WTC11 (cell line): ENCODE data around the gene PTPRN2. TPM values are rescaled to one million over a fixed set of nuclear protein-coding genes. Genes with fewer than 3 reads are reported as not detected.

Experiments used
- ATAC-seq: fragments of 200-7000 bp; cut with Tn5 transposase; 2 replicates; pipeline ENCODE4 v1.10.0; 2021; ENCODE audit warnings: mild to moderate bottlenecking, moderate library complexity
- CTCF ChIA-PET: fragments of 300-600 bp; sonication (Branson Sonifier 250); formaldehyde crosslinking; loops from one replicate; lab custom pipeline; 2021; ENCODE audit warnings: antibody characterized with exemption; lab: Charles Lee
- POLR2A ChIA-PET: fragments of 350-600 bp; sonication (Branson Sonifier 250); formaldehyde crosslinking; loops from one replicate; lab custom pipeline; 2021; ENCODE audit warnings: antibody characterized with exemption; lab: Charles Lee
- DNase-seq: peaks from one replicate; pipeline ENCODE4 v3.0.0; 2021; ENCODE audit warnings: low spot score
- H3K27ac Mint-ChIP-seq: 2 replicates; pipeline ENCODE4 v1.8.0; 2021; ENCODE audit warnings: mixed read lengths
- H3K27me3 Mint-ChIP-seq: 2 replicates; pipeline ENCODE4 v1.8.0; 2021; ENCODE audit warnings: low read depth, mild to moderate bottlenecking, moderate library complexity, mixed read lengths
- H3K36me3 Mint-ChIP-seq: 2 replicates; pipeline ENCODE4 v1.8.0; 2021; ENCODE audit warnings: mixed read lengths
- H3K4me1 Mint-ChIP-seq: 2 replicates; pipeline ENCODE4 v1.8.0; 2022; ENCODE audit warnings: mixed read lengths
- H3K4me3 Mint-ChIP-seq: 2 replicates; pipeline ENCODE4 v1.8.0; 2021; ENCODE audit warnings: mild to moderate bottlenecking, moderate library complexity, mixed read lengths
- H3K9me3 Mint-ChIP-seq: 2 replicates; pipeline ENCODE4 v1.8.0; 2021; ENCODE audit warnings: mixed read lengths
- AR ChIP-seq: fragments of 250-450 bp; sonication (Bioruptor Pico); IDR thresholded peaks from 2 replicates; pipeline ENCODE4 v1.9.0; 2021; ENCODE audit warnings: mild to moderate bottlenecking
- CREB1 ChIP-seq: sonication (generic); formaldehyde crosslinking; IDR thresholded peaks from 2 replicates; pipeline ENCODE4 v1.8.0; 2023; ENCODE audit warnings: mild to moderate bottlenecking, missing genetic modification reagents
- CREM ChIP-seq: sonication (generic); formaldehyde crosslinking; IDR thresholded peaks from 2 replicates; pipeline ENCODE4 v1.8.1; 2022; ENCODE audit warnings: mild to moderate bottlenecking, missing genetic modification reagents, moderate library complexity
- ETV6 ChIP-seq: sonication (generic); formaldehyde crosslinking; IDR thresholded peaks from 2 replicates; pipeline ENCODE4 v1.8.1; 2022; ENCODE audit warnings: mild to moderate bottlenecking, missing genetic modification reagents
- FOXJ3 ChIP-seq: sonication (generic); formaldehyde crosslinking; IDR thresholded peaks from 2 replicates; pipeline ENCODE4 v1.9.0; 2021; ENCODE audit warnings: missing genetic modification reagents, mild to moderate bottlenecking, borderline replicate concordance
- GABPB1 ChIP-seq: sonication (generic); formaldehyde crosslinking; IDR thresholded peaks from 2 replicates; pipeline ENCODE4 v1.8.1; 2023; ENCODE audit warnings: mild to moderate bottlenecking, missing genetic modification reagents
- IRF1 ChIP-seq: sonication (generic); formaldehyde crosslinking; IDR thresholded peaks from 2 replicates; pipeline ENCODE4 v1.8.0; 2023; ENCODE audit warnings: missing genetic modification reagents
- MYBL2 ChIP-seq: sonication (generic); formaldehyde crosslinking; IDR thresholded peaks from 2 replicates; pipeline ENCODE4 v1.8.1; 2023; ENCODE audit warnings: mild to moderate bottlenecking, moderate library complexity, missing genetic modification reagents
- NR1H2 ChIP-seq: sonication (generic); formaldehyde crosslinking; IDR thresholded peaks from 2 replicates; pipeline ENCODE4 v1.9.0; 2021; ENCODE audit warnings: mild to moderate bottlenecking, moderate library complexity, missing genetic modification reagents
- NR2C2 ChIP-seq: sonication (generic); formaldehyde crosslinking; IDR thresholded peaks from 2 replicates; pipeline ENCODE4 v1.8.0; 2022; ENCODE audit warnings: mild to moderate bottlenecking, missing genetic modification reagents
- NR3C1 ChIP-seq: sonication (generic); formaldehyde crosslinking; conservative IDR thresholded peaks from 2 replicates; pipeline ENCODE4 v1.8.1; 2023; ENCODE audit warnings: low read depth, mild to moderate bottlenecking, missing genetic modification reagents
- TEAD4 ChIP-seq: sonication (generic); formaldehyde crosslinking; IDR thresholded peaks from 2 replicates; pipeline ENCODE4 v1.8.0; 2022; ENCODE audit warnings: mild to moderate bottlenecking, missing genetic modification reagents
- ZBTB21 ChIP-seq: sonication (generic); formaldehyde crosslinking; IDR thresholded peaks from 2 replicates; pipeline ENCODE4 v1.8.1; 2023; ENCODE audit warnings: mild to moderate bottlenecking, missing genetic modification reagents, borderline replicate concordance
- ZNF138 ChIP-seq: sonication (generic); formaldehyde crosslinking; conservative IDR thresholded peaks from 2 replicates; pipeline ENCODE4 v1.8.1; 2022; ENCODE audit warnings: mild to moderate bottlenecking, moderate library complexity, missing genetic modification reagents
- ZNF396 ChIP-seq: fragments of 250-450 bp; sonication (Bioruptor Pico); IDR thresholded peaks from 2 replicates; pipeline ENCODE4 v1.8.0; 2021; ENCODE audit warnings: mild to moderate bottlenecking, moderate library complexity, borderline replicate concordance
- ZNF512 ChIP-seq: sonication (generic); formaldehyde crosslinking; IDR thresholded peaks from 2 replicates; pipeline ENCODE4 v1.8.1; 2022; ENCODE audit warnings: missing genetic modification reagents, borderline replicate concordance
- total RNA-seq: library from RNA; stranded (reverse); gene quantifications from 3 replicates; pipeline ENCODE4 v1.2.3, GENCODE V29; 2021
- TF ChIP-seq, protein P1 (sequence below): sonication (generic); formaldehyde crosslinking; IDR thresholded peaks from 2 replicates; pipeline ENCODE4 v1.8.1; 2023; ENCODE audit warnings: mild to moderate bottlenecking, moderate library complexity, missing genetic modification reagents
- TF ChIP-seq, protein P2 (sequence below): sonication (generic); formaldehyde crosslinking; IDR thresholded peaks from 2 replicates; pipeline ENCODE4 v1.8.0; 2022; ENCODE audit warnings: mild to moderate bottlenecking, missing genetic modification reagents
- TF ChIP-seq, protein P3 (sequence below): fragments of 250-450 bp; sonication (Bioruptor Pico); IDR thresholded peaks from 2 replicates; pipeline ENCODE4 v1.9.0; 2021; ENCODE audit warnings: mild to moderate bottlenecking
- TF ChIP-seq, protein P4 (sequence below): sonication (generic); formaldehyde crosslinking; IDR thresholded peaks from 2 replicates; pipeline ENCODE4 v1.8.1; 2022; ENCODE audit warnings: low read depth, mild to moderate bottlenecking, moderate library complexity, missing genetic modification reagents, borderline replicate concordance
- TF ChIP-seq, protein P5 (sequence below): sonication (generic); formaldehyde crosslinking; conservative IDR thresholded peaks from 2 replicates; pipeline ENCODE4 v1.8.1; 2023; ENCODE audit warnings: mild to moderate bottlenecking, low read depth, missing genetic modification reagents, moderate library complexity

PTPRN2 gene
- total RNA-seq, 1 experiment from 2014 or later, result 4.7 TPM

DNA sequence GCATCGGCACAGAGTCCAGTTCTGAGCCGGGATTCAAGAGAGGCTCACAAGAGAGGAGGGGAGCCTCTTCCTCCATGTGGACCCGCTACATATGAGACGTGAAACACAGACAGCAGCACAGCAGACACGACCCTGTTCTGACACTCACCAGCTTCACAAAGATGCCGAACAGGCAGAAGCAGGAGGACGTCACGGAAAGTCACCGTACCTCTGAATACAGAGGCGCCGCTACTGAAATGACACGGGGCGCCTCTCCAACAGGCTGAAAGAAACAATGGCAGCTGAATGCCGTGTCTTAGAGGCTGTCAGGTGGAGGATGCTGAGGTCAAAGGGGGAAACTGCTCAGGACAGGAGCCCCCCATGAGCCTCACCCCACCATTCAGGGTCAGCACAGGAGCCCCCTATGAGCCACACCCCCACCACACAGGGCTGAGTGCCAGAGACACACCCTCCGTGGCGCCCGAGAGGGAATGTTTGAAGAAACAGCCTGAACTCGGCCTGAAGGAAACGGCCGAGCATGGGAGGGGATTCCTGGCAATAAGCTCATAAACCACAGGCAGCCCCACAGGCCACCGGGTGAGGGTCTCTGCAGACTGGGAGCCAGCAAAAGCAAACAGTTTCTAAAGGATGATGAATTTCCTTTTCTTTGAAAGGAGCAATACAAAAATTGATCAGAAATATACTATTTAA is 510.3 kb downstream of the PTPRN2 start:
- Mint-ChIP-seq H3K27me3 (no peaks in the 10 kb centered on the region; the same call in 1 of the 2 replicates), H3K4me3 (no peak overlapping the region), H3K9me3 (peaks cover 18% of the 10 kb centered on the region), H3K4me1 (no peaks in the 10 kb centered on the region), H3K27ac (no peak overlapping the region), H3K36me3 (peaks cover 30% of the 10 kb centered on the region)
- no peak for TF ChIP-seq NR2C2 (CRISPR knock-in tag)
- TF ChIP-seq, protein P1, sequence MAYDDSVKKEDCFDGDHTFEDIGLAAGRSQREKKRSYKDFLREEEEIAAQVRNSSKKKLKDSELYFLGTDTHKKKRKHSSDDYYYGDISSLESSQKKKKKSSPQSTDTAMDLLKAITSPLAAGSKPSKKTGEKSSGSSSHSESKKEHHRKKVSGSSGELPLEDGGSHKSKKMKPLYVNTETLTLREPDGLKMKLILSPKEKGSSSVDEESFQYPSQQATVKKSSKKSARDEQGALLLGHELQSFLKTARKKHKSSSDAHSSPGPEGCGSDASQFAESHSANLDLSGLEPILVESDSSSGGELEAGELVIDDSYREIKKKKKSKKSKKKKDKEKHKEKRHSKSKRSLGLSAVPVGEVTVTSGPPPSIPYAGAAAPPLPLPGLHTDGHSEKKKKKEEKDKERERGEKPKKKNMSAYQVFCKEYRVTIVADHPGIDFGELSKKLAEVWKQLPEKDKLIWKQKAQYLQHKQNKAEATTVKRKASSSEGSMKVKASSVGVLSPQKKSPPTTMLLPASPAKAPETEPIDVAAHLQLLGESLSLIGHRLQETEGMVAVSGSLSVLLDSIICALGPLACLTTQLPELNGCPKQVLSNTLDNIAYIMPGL (CRISPR knock-in tag), result no peak
- no peak for TF ChIP-seq NR3C1 (CRISPR knock-in tag)
- no peak for TF ChIP-seq AR
- TF ChIP-seq TEAD4 (CRISPR knock-in tag), result no peak
- TF ChIP-seq ETV6, result no peak
- TF ChIP-seq NR1H2, result no peak
- TF ChIP-seq GABPB1, result no peak
- TF ChIP-seq CREB1 (CRISPR knock-in tag), result no peak
- no peak for TF ChIP-seq FOXJ3 (CRISPR knock-in tag)
- no peak for TF ChIP-seq ZNF512 (CRISPR knock-in tag)
- ChIA-PET CTCF (no interaction called here), POLR2A (interaction anchor here (0.6 kb wide), 1 partner anchor 204 kb away, joined by 3 read pairs; no protein-coding TSS in a partner anchor)
- ATAC-seq (no peak), DNase-seq (no peak)

- ChIA-PET POLR2A (no interaction called here), CTCF (no interaction called here)
- no peak for ATAC-seq
- TF ChIP-seq, protein P2, sequence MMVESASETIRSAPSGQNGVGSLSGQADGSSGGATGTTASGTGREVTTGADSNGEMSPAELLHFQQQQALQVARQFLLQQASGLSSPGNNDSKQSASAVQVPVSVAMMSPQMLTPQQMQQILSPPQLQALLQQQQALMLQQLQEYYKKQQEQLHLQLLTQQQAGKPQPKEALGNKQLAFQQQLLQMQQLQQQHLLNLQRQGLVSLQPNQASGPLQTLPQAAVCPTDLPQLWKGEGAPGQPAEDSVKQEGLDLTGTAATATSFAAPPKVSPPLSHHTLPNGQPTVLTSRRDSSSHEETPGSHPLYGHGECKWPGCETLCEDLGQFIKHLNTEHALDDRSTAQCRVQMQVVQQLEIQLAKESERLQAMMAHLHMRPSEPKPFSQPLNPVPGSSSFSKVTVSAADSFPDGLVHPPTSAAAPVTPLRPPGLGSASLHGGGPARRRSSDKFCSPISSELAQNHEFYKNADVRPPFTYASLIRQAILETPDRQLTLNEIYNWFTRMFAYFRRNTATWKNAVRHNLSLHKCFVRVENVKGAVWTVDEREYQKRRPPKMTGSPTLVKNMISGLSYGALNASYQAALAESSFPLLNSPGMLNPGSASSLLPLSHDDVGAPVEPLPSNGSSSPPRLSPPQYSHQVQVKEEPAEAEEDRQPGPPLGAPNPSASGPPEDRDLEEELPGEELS (CRISPR knock-in tag), result no peak
- TF ChIP-seq, protein P3, sequence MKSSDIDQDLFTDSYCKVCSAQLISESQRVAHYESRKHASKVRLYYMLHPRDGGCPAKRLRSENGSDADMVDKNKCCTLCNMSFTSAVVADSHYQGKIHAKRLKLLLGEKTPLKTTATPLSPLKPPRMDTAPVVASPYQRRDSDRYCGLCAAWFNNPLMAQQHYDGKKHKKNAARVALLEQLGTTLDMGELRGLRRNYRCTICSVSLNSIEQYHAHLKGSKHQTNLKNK (CRISPR knock-in tag), result no peak
- no peak for TF ChIP-seq ZNF138 (CRISPR knock-in tag)
- no peak for TF ChIP-seq GABPB1
- TF ChIP-seq CREB1 (CRISPR knock-in tag), result no peak
- TF ChIP-seq NR2C2 (CRISPR knock-in tag), result no peak
- TF ChIP-seq, protein P4, sequence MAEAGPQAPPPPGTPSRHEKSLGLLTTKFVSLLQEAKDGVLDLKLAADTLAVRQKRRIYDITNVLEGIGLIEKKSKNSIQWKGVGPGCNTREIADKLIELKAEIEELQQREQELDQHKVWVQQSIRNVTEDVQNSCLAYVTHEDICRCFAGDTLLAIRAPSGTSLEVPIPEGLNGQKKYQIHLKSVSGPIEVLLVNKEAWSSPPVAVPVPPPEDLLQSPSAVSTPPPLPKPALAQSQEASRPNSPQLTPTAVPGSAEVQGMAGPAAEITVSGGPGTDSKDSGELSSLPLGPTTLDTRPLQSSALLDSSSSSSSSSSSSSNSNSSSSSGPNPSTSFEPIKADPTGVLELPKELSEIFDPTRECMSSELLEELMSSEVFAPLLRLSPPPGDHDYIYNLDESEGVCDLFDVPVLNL (CRISPR knock-in tag), result no peak
- TF ChIP-seq, protein P5, sequence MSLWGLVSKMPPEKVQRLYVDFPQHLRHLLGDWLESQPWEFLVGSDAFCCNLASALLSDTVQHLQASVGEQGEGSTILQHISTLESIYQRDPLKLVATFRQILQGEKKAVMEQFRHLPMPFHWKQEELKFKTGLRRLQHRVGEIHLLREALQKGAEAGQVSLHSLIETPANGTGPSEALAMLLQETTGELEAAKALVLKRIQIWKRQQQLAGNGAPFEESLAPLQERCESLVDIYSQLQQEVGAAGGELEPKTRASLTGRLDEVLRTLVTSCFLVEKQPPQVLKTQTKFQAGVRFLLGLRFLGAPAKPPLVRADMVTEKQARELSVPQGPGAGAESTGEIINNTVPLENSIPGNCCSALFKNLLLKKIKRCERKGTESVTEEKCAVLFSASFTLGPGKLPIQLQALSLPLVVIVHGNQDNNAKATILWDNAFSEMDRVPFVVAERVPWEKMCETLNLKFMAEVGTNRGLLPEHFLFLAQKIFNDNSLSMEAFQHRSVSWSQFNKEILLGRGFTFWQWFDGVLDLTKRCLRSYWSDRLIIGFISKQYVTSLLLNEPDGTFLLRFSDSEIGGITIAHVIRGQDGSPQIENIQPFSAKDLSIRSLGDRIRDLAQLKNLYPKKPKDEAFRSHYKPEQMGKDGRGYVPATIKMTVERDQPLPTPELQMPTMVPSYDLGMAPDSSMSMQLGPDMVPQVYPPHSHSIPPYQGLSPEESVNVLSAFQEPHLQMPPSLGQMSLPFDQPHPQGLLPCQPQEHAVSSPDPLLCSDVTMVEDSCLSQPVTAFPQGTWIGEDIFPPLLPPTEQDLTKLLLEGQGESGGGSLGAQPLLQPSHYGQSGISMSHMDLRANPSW (CRISPR knock-in tag), result no peak
- TF ChIP-seq MYBL2 (CRISPR knock-in tag), result no peak
- TF ChIP-seq CREM (CRISPR knock-in tag), result no peak
- TF ChIP-seq FOXJ3 (CRISPR knock-in tag), result no peak
- TF ChIP-seq IRF1 (CRISPR knock-in tag), result no peak
- TF ChIP-seq ZBTB21 (CRISPR knock-in tag), result no peak
- no peak for TF ChIP-seq ZNF396 (CRISPR knock-in tag)
These were observed 511.0 kb downstream of the PTPRN2 start for GRCh38 chr7:158076656-158077055.

More at GRCh38 chr7:158076656-158077055, 511.0 kb downstream of the PTPRN2 start:
- Mint-ChIP-seq H3K9me3 (peaks cover 17% of the 10 kb centered on the region), H3K4me1 (no peaks in the 10 kb centered on the region), H3K27ac (no peak overlapping the region), H3K36me3 (peaks cover 33% of the 10 kb centered on the region), H3K4me3 (no peak overlapping the region), H3K27me3 (no peaks in the 10 kb centered on the region; the same call in 1 of the 2 replicates)
- no peak for DNase-seq
